IPS-18c (cell line): ENCODE data around the gene TRAF3IP1.
"Not testable (repeated sequence)": the region's sequence is repeated elsewhere in the genome, so short reads cannot be mapped to it uniquely, and the experiment has no call there.

Experiments
- H3K4me3 ChIP-seq: 2 replicates; pipeline ENCODE4 v1.7.0; 2013; ENCODE audit warnings: low read depth, mild to moderate bottlenecking, low read length, moderate library complexity; ENCODE audit not compliant: insufficient read depth
- H3K9me3 ChIP-seq: one replicate; pipeline ENCODE4 v1.6.1; 2013; ENCODE audit warnings: mild to moderate bottlenecking, low read length, moderate library complexity; ENCODE audit not compliant: control insufficient read depth, insufficient read depth

Gene TRAF3IP1

DNA sequence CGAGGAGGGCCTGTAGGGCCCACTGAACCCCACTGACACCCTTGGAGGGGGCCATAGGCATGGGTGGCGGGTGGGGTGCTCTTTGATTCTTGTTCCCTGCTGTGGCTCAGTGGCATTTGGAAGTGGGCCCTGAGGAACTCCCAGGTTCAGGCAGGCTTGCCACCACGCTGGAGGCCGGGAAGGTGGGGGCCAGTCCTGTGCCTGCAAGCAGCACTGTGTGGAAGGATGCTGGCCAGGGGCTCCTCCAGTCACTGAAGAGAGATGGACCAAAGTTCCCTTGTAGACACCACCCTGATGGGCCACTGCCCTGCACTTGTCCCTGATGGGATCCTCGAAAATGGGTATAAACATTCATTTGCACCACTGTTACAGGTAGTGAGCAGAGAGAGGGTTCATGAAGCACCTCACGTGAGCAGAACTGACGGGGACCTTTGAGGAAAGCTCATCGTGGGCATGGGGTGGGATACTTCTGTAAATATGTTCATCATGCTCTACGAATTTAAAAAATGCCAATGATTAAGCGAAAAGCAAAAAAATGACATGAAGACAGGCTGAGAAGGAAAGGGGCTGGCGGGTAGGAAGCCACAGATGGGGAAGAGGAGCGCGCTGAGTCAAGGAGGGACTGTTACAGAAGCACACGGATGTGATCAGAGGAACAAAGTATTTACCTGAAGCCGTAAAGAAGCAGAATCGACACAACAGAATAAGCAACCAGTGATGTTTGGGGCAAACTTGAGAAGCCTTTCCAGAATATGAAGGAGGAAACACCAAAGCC, 61.2 kb downstream of the TRAF3IP1 start:
- Histone ChIP-seq H3K4me3 (no peak overlapping the region), H3K9me3 (no peaks in the 10 kb centered on the region)

DNA sequence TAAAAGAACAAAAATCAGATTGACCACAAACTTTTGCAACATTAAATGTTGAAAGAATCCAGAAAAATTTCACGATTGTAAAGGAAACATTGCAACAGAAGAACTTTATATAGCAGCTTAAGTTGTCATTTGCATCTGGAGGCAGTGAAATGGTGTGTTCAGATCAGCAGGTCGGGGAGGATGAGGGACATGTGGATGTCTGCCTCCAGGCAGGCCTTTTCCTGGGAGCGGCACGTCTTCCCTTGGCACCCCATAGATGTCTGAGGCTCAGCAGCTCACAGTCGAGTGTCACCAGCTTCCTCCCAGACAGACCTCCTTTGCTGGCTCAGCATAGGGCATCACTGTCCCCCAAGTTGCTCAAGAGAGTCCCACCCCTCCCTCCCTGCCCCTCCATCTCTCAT, 62.1 kb downstream of the TRAF3IP1 start:
- Histone ChIP-seq H3K4me3 (no peak overlapping the region), H3K9me3 (no peaks in the 10 kb centered on the region)

DNA sequence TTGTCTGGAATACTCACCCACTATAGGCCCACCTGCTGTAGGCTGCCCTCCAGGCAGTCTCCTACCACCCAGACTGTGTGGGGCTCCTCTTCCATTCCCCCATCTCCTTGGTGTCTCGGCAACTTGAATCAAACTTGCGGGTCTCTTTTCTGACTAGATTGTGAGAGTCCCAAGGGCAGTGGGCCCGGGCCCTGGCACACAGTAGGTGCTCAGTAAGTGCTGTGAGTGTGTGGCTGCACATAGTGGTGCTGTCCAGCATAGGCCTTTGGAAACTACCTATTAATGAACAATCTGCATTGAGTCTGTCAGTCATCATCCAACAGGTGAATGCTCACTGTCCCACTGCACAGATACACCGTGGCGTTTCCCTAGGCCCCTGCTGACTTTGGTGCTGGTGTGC, 62.8 kb downstream of the TRAF3IP1 start:
- no peak overlapping the region for H3K4me3 ChIP-seq

DNA sequence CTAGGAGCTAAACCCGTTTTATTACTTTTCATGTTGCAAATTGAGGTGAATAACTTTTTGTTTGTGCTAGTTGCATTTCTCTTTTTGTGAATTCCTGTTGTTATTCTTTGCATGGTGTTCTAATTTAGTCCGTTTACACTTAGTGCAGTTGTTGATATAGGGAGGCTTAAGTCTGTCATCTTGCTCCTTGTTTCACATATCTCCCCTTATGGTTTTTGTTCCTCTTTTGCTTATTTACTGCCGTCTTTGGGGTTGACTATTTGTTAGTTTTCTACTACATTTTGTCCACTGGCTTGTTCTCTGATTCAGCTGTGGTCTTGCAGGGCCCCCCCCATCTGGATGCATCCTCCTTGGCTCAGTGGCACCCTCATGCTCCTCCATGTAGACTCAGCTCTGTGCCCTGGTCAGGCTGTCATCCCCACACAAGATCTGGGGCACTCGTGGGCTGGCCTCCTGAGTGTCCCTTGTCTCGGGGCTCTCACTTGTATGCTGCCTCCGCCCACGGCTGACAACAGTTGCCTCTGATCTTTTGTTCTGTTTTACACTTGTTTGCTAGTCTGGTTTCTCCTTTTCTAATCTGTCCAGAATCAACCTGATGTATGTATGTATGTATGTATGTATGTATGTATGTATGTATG, 63.5 kb downstream of the TRAF3IP1 start:
- no peak overlapping the region for H3K4me3 ChIP-seq
- no peaks in the 10 kb centered on the region for H3K9me3 ChIP-seq

More for the DNA sequence above, 62.8 kb downstream of the TRAF3IP1 start:
- H3K9me3 ChIP-seq, result no peaks in the 10 kb centered on the region

DNA sequence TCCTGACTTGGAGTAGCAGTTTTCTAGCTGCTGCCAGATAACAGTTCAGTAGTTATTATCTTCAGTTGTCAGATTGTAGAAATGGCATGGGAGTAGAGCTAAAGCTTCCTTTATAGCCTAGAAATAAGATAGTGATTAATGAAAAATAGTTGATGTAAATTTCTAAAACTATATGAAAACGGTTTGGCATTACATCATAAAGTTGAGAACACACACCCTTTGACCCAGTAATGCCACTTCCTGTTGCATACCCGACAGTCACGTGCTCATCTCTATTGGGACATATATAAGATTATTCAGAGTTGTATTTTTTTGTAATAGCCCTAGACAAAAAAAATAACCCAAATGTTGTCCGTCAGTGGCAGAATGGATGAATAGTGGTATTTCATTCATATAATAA, 67.0 kb downstream of the TRAF3IP1 start:
- Histone ChIP-seq H3K4me3 (no peak overlapping the region), H3K9me3 (no peaks in the 10 kb centered on the region)

DNA sequence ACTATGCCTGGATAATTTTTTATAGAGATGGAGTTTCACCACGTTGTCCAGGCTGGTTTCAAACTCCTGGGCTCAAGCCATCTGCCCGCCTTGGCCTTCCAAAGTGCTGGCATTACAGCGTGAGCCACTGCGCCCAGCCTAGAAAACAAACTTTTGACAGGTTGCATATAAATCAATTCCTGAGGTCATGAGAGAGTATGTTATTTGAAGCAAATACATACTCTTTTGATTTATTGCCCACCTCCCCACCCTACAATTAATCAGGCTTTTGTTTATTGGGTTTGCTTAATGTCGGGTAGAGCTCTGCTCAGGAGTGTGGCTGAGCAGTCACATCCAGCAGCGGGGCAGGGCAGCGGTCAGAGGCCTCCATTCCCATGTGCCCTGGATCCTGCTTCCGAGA, 68.5 kb downstream of the TRAF3IP1 start:
- H3K4me3 ChIP-seq, result no peak overlapping the region
- H3K9me3 ChIP-seq, result no peaks in the 10 kb centered on the region

DNA sequence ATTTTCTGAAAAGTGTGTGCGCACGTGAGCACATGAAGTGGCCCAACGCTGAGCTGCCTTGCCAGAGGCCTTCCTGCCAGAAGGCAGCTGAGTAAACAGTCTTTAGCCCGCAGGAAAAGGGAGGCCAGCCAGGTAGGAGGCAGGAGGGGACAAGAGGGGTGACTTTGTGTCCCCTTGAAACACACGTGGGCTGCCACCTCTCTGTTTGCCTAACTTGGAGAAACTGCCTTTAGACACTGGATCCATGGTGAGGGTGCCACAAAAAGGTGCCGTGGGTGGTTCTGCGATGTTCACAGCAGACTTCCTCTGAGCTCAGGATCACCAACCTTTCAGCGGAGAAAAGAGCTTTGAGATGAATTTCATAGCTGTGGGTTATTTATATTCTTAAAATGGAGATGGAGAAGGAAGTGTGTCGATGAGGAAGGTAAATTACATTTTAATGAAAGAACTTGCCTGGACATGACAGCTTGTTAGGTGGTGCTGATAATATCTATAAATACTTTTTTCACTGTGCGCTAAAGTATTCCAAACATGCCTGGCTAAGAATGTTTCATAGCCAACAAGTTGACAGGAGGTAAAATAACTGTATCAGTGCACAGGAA, 69.8 kb downstream of the TRAF3IP1 start:
- Histone ChIP-seq H3K9me3 (no peaks in the 10 kb centered on the region), H3K4me3 (no peak overlapping the region)

DNA sequence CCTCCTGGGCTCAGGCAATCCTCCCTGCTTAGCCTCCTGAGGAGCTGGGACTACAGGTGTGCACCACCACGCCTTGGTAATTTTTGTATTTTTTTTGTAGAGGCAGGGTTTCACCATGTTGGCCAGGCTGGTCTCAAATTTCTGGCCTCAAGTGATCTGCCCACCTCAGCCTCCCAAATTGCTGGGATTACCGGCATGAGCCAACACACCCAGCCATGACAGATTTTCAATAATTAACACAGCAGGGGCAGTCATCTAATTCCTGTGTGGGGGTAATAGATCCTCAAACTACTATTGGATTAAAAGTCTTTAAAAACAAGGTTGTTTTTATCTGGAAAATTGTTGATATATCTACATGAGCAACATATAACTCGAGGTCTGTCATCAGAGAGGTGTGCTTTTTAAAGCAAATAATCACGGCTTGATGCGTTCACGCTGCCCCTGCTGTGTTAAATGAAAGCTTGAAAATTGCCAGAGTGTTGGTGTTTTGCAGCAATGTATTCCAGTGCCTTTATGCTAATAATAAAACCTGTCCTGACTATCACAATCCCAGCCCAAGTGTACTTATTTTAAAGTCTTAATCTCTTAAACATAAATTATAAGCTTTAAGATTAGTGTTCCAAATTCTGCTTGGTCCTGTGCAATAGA, 70.8 kb downstream of the TRAF3IP1 start:
- Histone ChIP-seq H3K9me3 (no peaks in the 10 kb centered on the region), H3K4me3 (no peak overlapping the region)

DNA sequence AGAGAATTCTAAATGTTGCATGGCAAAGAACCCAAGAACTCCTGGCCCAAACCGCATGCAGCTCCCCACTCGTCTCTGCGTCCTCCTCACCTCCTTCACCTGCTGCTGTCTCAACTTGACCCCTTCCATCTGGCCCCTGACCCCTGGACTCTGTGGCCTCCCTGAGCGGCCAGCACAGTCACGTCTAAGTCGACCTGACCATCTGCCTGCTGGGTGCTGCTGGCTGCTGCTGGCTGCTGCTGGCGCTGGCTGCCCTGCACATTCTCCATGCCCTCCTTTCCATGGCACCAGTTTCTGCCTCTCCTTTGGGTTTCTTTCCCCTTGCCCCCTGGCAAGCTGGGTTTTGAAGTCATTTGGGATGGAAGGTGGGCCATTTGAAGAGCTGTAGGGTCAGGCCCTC, 76.3 kb downstream of the TRAF3IP1 start:
- Histone ChIP-seq H3K4me3 (no peak overlapping the region), H3K9me3 (no peaks in the 10 kb centered on the region)

DNA sequence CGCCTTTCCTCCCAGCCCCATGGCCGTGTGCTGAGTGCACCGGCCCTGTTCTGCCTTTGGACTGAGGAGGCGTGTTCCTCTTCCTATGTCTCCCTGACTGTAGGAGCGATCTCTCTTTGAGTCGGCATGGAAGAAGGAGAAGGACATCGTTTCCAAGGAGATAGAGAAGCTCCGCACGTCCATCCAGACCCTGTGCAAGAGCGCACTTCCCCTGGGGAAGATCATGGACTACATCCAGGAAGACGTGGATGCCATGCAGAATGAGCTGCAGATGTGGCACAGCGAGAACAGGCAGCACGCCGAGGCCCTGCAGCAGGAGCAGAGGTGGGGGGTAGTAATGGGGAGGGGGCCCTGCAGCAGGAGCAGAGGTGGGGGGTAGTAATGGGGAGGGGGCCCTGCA, 77.0 kb downstream of the TRAF3IP1 start:
- no peaks in the 10 kb centered on the region for H3K9me3 ChIP-seq
- no peak overlapping the region for H3K4me3 ChIP-seq

DNA sequence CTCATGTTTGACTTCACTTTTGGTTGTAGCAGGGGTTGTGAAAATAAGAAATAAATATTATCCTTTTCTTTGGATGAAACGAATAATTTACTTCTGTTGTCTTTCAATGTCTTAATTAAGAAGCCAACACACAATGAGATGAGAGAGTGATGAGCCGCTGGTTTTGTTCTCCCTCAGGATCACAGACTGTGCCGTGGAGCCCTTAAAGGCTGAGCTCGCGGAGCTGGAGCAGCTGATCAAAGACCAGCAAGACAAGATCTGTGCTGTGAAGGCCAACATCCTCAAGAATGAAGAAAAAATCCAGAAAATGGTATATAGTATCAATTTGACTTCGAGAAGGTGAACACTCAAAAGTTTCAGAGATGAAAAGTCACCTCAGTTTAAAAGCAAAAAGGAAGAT, 78.3 kb downstream of the TRAF3IP1 start:
- peaks cover 2% of the 10 kb centered on the region for H3K9me3 ChIP-seq
- no peak overlapping the region for H3K4me3 ChIP-seq

DNA sequence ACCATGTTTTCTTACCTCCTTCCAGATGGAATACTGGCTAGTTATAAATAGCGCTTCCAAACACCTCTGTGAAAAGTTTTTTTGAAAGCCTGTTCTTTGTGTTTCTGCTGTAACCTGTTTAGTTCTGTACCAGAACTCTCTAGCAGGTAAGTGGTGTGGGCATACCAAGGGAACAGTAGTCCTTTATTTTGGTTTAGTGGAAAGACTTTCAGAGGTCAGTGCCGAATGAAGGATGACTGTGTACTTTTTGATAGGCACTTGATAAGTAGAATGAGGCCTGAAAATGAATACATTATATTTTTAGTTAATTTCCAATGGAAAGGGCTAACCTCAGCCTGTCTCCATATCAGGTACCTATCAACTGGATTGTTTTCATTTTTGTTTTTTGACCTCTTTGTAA, 78.8 kb downstream of the TRAF3IP1 start:
- H3K4me3 ChIP-seq, result no peak overlapping the region
- peaks cover 2% of the 10 kb centered on the region for H3K9me3 ChIP-seq

DNA sequence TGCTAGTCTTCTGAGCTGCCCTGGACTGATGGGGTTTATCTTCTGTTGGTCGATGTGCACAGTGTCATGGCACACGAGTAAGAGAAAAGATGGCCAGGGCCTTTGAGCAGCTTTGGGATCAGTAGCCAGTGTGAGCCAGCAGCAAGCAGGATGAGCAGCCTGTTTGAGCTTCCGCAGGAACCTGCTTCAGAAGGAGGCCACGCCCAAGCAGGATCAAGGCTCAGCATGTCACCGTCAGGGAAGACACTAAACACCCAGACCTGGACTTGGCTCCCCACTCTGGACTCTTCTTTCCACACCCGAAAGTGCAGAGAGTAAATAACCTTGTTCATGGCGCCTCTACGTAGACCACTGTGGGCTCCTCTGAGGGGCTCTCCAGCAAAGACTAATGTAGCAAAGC, 81.2 kb downstream of the TRAF3IP1 start:
- peaks cover 2% of the 10 kb centered on the region for H3K9me3 ChIP-seq
- H3K4me3 ChIP-seq, result no peak overlapping the region

DNA sequence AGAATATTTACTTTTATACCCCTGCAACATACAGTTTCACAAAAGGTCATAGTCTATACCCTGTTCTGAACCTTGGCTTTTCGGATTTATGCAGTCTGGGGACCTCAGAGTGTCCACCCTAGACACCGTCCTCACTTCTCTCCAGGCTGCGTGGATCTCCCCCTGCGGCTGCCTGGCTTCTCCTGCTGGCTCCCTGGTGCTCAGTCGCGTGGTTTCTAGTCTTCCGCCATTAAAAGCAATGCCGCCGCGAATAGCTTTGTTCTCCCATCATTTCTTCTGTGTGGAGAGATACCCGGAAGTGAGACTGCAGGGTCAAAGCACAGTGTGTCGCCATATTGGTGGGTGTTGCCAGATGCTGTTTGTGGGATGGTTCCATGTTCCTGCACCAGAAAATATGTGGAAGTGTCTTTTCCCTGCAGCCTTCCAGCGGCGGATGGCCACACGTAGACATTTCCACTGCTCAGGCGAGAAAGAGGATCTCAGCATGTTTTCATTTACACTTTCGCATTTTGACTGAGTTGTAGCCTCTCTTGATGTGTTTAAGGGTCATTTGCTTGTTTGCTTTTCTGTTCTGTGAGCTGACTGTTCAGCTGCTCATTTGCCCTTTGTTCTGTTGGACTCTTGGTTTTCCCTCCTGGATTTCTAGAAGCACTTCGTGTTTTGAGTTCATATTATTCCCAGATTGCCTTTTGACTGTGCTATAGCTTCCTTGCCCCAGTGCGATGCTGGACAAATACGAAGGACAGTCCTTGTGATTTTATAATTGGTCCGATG, 83.5 kb downstream of the TRAF3IP1 start:
- Histone ChIP-seq H3K9me3 (peaks cover 2% of the 10 kb centered on the region), H3K4me3 (no peak overlapping the region)

DNA sequence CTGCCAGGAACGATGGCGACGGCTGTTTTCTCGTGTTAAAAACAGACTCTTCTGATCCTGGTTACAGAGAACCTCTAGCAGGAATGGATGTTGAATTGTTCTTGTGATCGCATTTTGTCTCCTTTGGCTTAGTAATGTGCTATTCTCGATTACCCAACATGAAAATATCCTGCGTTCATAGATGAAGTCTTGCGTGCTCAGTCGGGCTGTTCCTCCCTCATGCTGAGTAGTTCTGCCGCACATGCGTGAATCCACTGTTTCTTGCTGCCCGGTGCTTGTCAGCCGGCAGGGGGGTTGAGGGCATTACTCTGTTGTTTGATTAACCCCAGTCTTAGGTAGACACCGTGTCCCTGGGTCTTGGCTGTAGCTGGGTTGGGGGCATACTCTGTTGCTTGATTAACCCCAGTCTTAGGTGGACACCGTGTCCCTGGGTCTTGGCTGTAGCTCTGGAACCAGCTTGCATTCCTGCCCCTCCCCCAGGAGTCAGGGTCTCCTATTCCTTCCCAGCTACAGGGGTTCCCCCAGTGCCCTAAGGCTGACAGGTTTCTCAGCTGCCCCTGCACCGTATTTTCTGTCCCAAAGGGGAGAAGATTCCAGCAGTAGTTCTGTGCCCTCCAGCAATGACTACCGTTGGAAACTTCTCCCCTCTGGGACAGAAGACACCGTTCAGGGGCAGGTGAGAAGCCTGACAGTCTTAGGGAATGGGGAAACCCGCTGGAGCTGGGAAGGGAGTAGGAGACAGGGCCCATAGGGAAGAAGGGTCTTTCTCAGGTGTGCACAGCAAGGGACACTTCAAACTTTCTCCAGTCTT, 84.3 kb downstream of the TRAF3IP1 start:
- H3K4me3 ChIP-seq, result no peak overlapping the region
- peaks cover 2% of the 10 kb centered on the region for H3K9me3 ChIP-seq

DNA sequence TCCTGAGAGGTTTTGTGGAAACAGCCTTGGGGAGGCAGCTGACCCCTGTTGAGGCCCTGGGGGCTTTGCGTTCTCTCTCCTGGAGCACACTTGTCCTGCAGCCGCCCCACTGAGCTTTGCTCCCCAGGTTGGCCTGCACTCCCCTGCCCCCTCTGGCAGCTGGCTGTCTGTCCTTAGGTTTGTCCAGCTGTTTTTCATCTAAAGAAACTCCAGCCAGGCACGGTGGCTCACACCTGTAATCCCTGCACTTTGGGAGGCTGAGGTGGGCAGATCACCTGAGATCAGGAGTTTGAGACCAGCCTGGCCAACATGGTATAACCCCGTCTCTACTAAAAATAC, 84.9 kb downstream of the TRAF3IP1 start:
- not testable (repeated sequence) for H3K4me3 ChIP-seq

More for the DNA sequence above, 84.9 kb downstream of the TRAF3IP1 start:
- not testable (repeated sequence) for H3K9me3 ChIP-seq
